K562 (cell line): Measurements from ENCODE around the gene YBEY. TPM values are rescaled to one million over a fixed set of nuclear protein-coding genes. Genes with fewer than 3 reads are reported as not detected.
A peak's percentile ranks its signal among the peaks of the same experiment; 100 is the strongest.

Source experiments
- CHD1 ChIP-seq: fragments of 200-600 bp; sonication (generic); IDR thresholded peaks from one replicate; pipeline ENCODE4 v1.6.1; 2012; ENCODE audit warnings: mild to moderate bottlenecking, moderate library complexity, low read length, inconsistent platforms
- CREB3 ChIP-seq: fragments of 450-650 bp; conservative IDR thresholded peaks from 2 replicates; pipeline ENCODE4 v1.6.1; 2016; ENCODE audit warnings: missing genetic modification characterization, low read depth, mild to moderate bottlenecking, missing compliant biosample characterization, moderate library complexity
- GATAD2B ChIP-seq: fragments of 450-650 bp; IDR thresholded peaks from 2 replicates; pipeline ENCODE4 v1.6.1; 2017; ENCODE audit warnings: mild to moderate bottlenecking, borderline replicate concordance
- HNRNPL ChIP-seq: fragments of 200-400 bp; formaldehyde crosslinking; IDR thresholded peaks from 2 replicates; pipeline ENCODE4 v1.6.1; 2017; ENCODE audit warnings: low read depth, mild to moderate bottlenecking, low read length
- NCOA1 ChIP-seq: fragments of 450-650 bp; IDR thresholded peaks from 2 replicates; pipeline ENCODE4 v1.6.1; 2016; ENCODE audit warnings: low read depth
- NFIC ChIP-seq: fragments of 450-650 bp; IDR thresholded peaks from 2 replicates; pipeline ENCODE4 v1.6.1; 2017; ENCODE audit warnings: mild to moderate bottlenecking, inconsistent platforms
- NR3C1 ChIP-seq: sonication (generic); formaldehyde crosslinking; IDR thresholded peaks from 2 replicates; pipeline ENCODE4 v1.8.1; 2022; ENCODE audit warnings: missing genetic modification reagents
- NR4A1 ChIP-seq, 2 experiments: fragments of 250-450 bp in 1 of 2; fragments of 450-650 bp in 1 of 2; sonication (Bioruptor Pico) in 1 of 2; IDR thresholded peaks; 2 replicates each; pipeline versions ENCODE4 v1.4.0 to v1.6.1; 2016 to 2020; ENCODE audit warnings: mild to moderate bottlenecking in 2 of 2, missing compliant biosample characterization in 1 of 2, missing genetic modification characterization in 1 of 2, moderate library complexity in 1 of 2
- POLR2A ChIP-seq: fragments of 450-650 bp; conservative IDR thresholded peaks from 2 replicates; pipeline ENCODE4 v1.6.1; 2016
- RAD21 ChIP-seq, 2 experiments: fragments of 250-450 bp in 1 of 2; fragments of 450-650 bp in 1 of 2; sonication (Bioruptor Pico) in 1 of 2; formaldehyde crosslinking in 1 of 2; IDR thresholded peaks in 1 of 2; conservative IDR thresholded peaks in 1 of 2; 2 replicates each; pipeline versions ENCODE4 v1.4.0 to v1.8.0; 2020 to 2022; ENCODE audit warnings: mild to moderate bottlenecking in 2 of 2, moderate library complexity in 1 of 2
- RBM25 ChIP-seq: fragments of 200-400 bp; formaldehyde crosslinking; IDR thresholded peaks from 2 replicates; pipeline ENCODE4 v1.6.1; 2018; ENCODE audit warnings: low read length, low read depth, moderate library complexity; ENCODE audit not compliant: severe bottlenecking
- SIN3A ChIP-seq, 2 experiments: fragments of 150-350 bp in 1 of 2; IDR thresholded peaks; 2 replicates each; pipeline ENCODE4 v1.6.1; 2011 to 2016; ENCODE audit warnings: borderline replicate concordance in 2 of 2, low read depth in 2 of 2, low read length in 2 of 2, mild to moderate bottlenecking in 2 of 2, moderate library complexity in 2 of 2; ENCODE audit not compliant: control insufficient read depth in 1 of 2
- SMARCA5 ChIP-seq: fragments of 450-650 bp; IDR thresholded peaks from 2 replicates; pipeline ENCODE4 v1.6.1; 2016
- ZNF174 ChIP-seq: fragments of 250-450 bp; sonication (Bioruptor Pico); IDR thresholded peaks from 2 replicates; pipeline ENCODE4 v1.4.0; 2020; ENCODE audit warnings: mild to moderate bottlenecking
- polyA plus RNA-seq, 8 experiments: library from polyadenylated mRNA; depleted of rRNA in 4 of 8; stranded (reverse) in 5 of 8; unstranded in 3 of 8; fragments of >200 nt; fragmentation: Nextera tagmentation in 2 of 8; fragmentation: Illumina TruSeq in 1 of 8; extraction: Ambion mirVana in 2 of 8; extraction: Trizol in 1 of 8; gene quantifications; 2 replicates each; pipeline versions ENCODE4 v1.2.1 to v1.2.3, GENCODE V29; 2011 to 2014; ENCODE audit warnings: inconsistent platforms in 1 of 8, missing spikeins in 1 of 8
- total RNA-seq, 7 experiments: library from RNA; depleted of rRNA in 6 of 7; stranded (reverse); fragments of >200 nt in 6 of 7; fragmentation: Illumina TruSeq in 2 of 7; extraction: Trizol in 2 of 7; gene quantifications; 2 replicates each; pipeline versions ENCODE4 v1.2.1 to v1.2.3, GENCODE V29; 2011 to 2021; ENCODE audit warnings: low replicate concordance in 1 of 7
- TF ChIP-seq, protein P1 (sequence below), 2 experiments: fragments of 450-650 bp in 1 of 2; sonication (generic) in 1 of 2; formaldehyde crosslinking in 1 of 2; IDR thresholded peaks; 2 replicates each; pipeline versions ENCODE4 v1.7.1 to v1.9.0; 2016 to 2022; ENCODE audit warnings: inconsistent platforms in 1 of 2, mild to moderate bottlenecking in 1 of 2, missing genetic modification reagents in 1 of 2
- TF ChIP-seq, protein P2 (sequence below), 3 experiments: IDR thresholded peaks in 2 of 3; conservative IDR thresholded peaks in 1 of 3; 2 replicates each; pipeline ENCODE4 v1.5.1; 2011 to 2012; ENCODE audit warnings: low read length in 3 of 3, mild to moderate bottlenecking in 3 of 3, control low read depth in 2 of 3, improper control_type of control experiment in 1 of 3, inconsistent platforms in 1 of 3, low read depth in 1 of 3, mixed read lengths in 1 of 3, moderate library complexity in 1 of 3; ENCODE audit not compliant: insufficient read depth in 2 of 3

YBEY gene
- total and polyA plus RNA-seq, 9 of the 15 experiments (the other 6 are each of a cell fraction or from before 2014, with no cell fraction given) = 6.4 to 28.0 (median 12.4) TPM

DNA sequence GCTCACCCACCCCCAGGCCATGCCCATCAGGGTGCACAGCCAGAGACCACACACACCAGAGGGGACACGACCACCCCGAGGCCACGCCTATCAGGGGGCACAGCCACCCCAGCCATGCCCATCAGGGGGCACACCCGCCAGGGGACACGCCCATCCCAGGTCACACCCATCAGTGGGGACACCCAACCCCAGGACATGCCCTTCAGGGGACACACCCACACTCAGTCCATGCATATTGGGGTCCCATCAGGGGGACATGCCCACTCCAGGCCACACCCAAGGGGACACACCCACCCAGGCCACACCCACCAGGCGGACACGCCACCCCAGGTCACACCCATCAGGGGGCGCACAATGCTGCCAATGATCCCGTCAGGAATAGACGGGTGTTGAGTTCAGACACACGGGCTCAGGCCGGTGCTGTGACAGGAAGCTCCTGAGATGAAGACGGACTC lies 21.4 kb upstream of the YBEY start (continued):
- TF ChIP-seq, protein P1, sequence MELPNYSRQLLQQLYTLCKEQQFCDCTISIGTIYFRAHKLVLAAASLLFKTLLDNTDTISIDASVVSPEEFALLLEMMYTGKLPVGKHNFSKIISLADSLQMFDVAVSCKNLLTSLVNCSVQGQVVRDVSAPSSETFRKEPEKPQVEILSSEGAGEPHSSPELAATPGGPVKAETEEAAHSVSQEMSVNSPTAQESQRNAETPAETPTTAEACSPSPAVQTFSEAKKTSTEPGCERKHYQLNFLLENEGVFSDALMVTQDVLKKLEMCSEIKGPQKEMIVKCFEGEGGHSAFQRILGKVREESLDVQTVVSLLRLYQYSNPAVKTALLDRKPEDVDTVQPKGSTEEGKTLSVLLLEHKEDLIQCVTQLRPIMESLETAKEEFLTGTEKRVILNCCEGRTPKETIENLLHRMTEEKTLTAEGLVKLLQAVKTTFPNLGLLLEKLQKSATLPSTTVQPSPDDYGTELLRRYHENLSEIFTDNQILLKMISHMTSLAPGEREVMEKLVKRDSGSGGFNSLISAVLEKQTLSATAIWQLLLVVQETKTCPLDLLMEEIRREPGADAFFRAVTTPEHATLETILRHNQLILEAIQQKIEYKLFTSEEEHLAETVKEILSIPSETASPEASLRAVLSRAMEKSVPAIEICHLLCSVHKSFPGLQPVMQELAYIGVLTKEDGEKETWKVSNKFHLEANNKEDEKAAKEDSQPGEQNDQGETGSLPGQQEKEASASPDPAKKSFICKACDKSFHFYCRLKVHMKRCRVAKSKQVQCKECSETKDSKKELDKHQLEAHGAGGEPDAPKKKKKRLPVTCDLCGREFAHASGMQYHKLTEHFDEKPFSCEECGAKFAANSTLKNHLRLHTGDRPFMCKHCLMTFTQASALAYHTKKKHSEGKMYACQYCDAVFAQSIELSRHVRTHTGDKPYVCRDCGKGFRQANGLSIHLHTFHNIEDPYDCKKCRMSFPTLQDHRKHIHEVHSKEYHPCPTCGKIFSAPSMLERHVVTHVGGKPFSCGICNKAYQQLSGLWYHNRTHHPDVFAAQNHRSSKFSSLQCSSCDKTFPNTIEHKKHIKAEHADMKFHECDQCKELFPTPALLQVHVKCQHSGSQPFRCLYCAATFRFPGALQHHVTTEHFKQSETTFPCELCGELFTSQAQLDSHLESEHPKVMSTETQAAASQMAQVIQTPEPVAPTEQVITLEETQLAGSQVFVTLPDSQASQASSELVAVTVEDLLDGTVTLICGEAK (IDR thresholded peaks at IDR 0.05) = no peak
- TF ChIP-seq, protein P1 (CRISPR knock-in tag; IDR thresholded peaks at IDR 0.05) = no peak
- no peak for TF ChIP-seq GATAD2B
- no peak for TF ChIP-seq CHD1
- TF ChIP-seq NCOA1 = no peak
- no peak for TF ChIP-seq NR4A1 (CRISPR knock-in tag; IDR thresholded peaks at IDR 0.05)
- no peak for TF ChIP-seq NR4A1 (tag; IDR thresholded peaks at IDR 0.05)
- no peak for TF ChIP-seq NFIC
- TF ChIP-seq HNRNPL = 0 out of 2 replicates have a peak, but pooled peaks have one; percentile 32
- TF ChIP-seq, protein P2, sequence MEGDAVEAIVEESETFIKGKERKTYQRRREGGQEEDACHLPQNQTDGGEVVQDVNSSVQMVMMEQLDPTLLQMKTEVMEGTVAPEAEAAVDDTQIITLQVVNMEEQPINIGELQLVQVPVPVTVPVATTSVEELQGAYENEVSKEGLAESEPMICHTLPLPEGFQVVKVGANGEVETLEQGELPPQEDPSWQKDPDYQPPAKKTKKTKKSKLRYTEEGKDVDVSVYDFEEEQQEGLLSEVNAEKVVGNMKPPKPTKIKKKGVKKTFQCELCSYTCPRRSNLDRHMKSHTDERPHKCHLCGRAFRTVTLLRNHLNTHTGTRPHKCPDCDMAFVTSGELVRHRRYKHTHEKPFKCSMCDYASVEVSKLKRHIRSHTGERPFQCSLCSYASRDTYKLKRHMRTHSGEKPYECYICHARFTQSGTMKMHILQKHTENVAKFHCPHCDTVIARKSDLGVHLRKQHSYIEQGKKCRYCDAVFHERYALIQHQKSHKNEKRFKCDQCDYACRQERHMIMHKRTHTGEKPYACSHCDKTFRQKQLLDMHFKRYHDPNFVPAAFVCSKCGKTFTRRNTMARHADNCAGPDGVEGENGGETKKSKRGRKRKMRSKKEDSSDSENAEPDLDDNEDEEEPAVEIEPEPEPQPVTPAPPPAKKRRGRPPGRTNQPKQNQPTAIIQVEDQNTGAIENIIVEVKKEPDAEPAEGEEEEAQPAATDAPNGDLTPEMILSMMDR (IDR thresholded peaks at IDR 0.05 in 2 of 3, conservative IDR thresholded peaks at IDR 0.05 in 1 of 3; ENCODE audit: insufficient read depth in 2 of 3, low read depth in 1 of 3, low read length in 3 of 3) = peak; percentile 31 to 39 (median 35); a peak in 4 of 6 replicates
- peak; percentile 42; the same call in 1 of the 2 replicates for TF ChIP-seq POLR2A
- TF ChIP-seq RAD21 (CRISPR knock-in tag; conservative IDR thresholded peaks at IDR 0.05 in 1 of 2, IDR thresholded peaks at IDR 0.05 in 1 of 2) = peak in 1 of 2 experiments; percentile 24; a peak in 1 of 4 replicates
- TF ChIP-seq ZNF174 (CRISPR knock-in tag) = no peak
- no peak for TF ChIP-seq CREB3 (tag)
- TF ChIP-seq RBM25 = no peak
- TF ChIP-seq NR3C1 (CRISPR knock-in tag) = no peak
- peak; percentile 32 to 45; a peak in 2 of 4 replicates for TF ChIP-seq SIN3A (IDR thresholded peaks at IDR 0.05; ENCODE audit: borderline replicate concordance in 2 of 2, control insufficient read depth in 1 of 2, low read depth in 2 of 2, low read length in 2 of 2)
- no peak for TF ChIP-seq SMARCA5
